NCI-H146 (cell line): ENCODE results near the gene COL4A2.
"Not testable (repeated sequence)": the region's sequence is repeated elsewhere in the genome, so short reads cannot be mapped to it uniquely, and the experiment has no call there.

Experiments
- DNase-seq: peaks from one replicate; lab custom pipeline; 2025; lab: John Stamatoyannopoulos, UW

Gene COL4A2

DNA sequence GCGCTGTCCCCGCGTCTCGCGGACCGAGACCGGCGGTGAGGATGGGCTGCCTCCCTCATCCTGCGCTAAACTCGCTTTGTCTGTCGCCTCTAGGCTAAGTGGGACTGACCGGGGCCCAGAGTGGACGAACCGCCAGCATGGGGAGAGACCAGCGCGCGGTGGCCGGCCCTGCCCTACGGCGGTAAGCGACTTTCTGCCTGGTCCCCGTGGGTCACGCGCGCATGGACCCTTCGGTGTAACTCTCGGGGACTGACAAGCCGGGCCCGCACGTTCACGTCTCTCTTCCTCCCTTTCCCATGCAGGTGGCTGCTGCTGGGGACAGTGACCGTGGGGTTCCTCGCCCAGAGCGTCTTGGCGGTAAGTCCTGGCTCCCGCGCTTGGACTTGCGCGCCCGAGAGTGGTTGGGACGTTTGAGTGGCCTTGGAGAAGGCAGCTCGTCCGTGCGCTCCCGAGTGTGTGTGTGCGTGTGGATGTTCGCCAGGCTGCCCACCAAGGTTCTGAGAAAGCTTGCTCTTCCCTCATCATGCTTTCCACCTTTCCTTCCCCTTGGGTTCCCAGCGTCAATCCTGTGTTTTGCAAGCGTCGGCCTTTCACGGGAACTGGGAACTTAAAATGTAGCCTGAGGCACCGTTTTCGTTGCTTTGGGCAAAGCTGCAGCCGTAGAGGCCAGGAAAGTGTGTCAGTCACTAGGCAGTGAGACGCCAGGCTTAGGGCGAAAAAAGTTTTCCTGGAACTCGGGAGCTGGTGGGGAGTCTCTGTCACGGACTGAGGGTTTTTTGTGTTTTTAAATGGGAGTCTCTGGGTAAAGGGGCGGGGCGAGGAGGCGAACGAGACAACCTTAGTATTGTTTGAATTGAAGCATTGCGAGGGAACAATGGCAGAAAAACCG lies 927 bp downstream of the COL4A2 start:
- peak; percentile 20 for DNase-seq

- no peak for DNase-seq
Measured at GRCh38 chr13:110308656-110309359, 1.7 kb downstream of the COL4A2 start.

DNA sequence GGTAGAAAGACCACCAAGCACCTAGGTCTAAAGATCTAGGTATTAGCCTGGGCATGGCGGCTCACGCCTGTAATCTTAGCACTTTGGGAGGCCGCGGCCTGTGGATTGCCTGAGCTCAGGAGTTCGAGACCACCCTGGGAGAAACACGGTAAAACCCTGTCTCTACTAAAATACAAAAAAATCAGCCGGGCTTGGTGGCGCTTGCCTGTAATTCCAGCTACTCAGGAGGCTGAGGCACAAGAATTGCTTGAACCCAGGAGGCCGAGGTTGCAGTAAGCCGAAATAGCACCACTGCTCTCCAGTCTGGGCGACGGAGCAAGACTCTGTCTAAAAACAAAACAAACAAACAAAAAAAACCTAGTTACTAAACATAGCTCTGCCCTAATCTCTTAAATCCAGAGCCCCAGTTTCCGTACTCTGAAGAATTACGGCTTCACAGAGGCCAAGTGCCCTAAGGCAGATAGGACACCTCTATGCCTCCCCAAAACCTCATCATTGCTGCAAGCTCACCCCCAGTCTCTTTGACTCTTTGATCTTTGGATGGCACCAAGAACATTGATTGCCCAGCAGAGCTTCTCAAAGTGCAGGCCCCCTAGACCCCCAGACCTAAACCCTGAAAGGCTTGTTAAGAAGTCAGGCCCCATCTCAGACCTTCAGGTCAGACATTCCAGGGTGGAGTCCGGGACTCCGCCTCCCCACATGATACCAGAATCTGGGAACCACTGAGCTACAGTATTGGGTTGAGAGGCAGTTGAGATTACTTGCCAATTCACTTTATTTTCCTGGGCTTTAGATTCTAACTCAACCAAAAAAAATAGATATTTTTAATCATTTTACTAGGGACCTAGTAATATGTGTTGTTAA lies 2.8 kb downstream of the COL4A2 start:
- no peak for DNase-seq

DNA sequence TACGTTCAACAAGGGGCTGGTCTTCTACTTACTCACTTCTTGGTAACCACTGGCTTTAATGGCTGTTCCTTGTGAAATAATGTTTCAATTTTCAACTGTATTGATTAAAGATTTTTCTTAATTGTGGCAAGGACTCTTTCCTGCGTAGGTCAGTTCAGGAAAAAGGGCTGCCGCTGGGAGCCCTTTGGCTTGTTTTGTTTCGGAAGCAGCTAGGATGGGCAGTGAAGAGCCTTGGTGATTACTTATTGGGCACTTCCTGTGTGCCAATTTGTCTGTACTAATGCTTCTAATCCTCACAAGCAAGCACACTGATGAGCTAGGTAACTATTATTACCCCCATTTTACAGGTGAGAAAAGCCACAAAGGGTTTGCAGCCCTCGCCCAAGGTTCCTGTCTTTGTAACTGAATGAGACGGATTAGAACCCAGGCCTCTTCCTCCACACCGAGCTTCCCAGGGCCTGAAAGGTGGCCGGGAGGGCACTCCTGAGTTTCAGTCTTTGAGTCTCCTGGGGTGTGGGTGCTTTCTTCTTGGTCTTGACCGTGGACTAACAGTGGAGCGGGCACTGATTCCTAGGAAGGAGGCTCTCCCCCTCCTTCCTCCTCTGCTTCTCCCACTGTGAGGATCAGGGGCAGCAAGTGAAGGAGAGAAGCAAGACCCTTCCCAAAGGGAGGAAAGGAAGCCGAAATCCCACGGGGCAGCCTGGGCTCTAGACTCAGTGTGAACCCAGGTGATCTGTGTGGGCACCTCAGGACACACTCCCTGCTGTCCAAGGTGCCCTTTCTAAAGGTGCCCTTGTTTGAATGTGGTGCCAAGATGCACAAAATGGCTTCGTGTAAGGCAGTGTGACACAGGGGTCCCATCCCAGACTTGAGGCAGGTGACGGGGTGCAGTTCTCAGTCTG lies 3.7 kb downstream of the COL4A2 start:
- no peak for DNase-seq

GRCh38 chr13:110311443-110312338 lies 4.6 kb downstream of the COL4A2 start:
- DNase-seq: no peak

DNA sequence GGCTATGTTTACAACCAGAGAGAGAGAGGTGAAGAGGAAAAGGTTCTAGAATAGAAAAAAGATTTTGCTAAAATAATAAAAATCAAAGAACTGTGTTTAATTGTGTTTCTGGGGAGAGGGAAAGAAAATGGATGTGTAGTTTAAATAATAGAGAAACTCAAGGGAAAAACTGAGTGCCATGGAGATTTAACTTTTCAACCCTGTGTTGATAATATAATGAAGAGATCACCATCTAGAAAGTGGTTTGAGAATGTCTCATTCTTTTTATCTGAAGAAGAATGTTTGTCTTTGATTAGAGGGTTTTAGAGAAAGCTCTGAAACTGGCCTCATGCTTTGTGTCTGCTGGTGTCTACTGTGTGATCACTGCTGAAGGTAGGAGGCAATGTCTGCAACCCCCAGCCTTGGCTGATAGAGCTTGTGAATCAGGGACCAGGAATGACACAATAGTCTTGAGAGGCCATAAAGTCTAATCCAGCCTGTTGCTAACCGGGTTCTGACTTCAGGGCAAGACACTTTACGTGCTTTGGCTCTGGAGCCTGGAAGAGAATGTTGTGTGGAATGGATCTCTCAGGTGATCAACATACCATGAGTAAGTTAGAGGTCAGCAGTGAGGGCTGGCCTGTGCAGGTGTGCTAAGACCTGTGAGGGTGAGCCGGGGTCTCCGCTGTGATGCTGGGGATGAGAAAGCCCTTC lies 5.4 kb downstream of the COL4A2 start:
- DNase-seq: no peak

- DNase-seq: not testable (repeated sequence)
Measured at GRCh38 chr13:110313261-110313660, 6.2 kb downstream of the COL4A2 start.

DNA sequence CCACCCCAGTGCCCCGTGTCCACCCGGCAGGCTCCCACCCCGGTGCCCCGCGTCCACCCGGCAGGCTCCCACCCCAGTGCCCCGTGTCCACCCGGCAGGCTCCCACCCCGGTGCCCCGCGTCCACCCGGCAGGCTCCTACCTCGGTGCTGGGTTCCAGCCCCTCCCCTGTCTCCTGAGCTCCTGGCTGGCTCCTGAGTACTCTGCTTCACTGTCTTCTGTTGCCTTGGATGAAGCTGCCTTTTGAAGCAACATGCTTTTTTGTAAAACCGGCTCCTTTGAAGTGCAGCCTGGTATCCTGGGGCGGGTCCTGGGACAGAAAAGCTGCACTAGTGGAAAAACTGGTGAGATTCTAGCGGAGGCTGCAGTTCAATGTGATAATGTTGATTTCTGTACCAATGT lies 6.6 kb downstream of the COL4A2 start:
- DNase-seq: not testable (repeated sequence)

DNA sequence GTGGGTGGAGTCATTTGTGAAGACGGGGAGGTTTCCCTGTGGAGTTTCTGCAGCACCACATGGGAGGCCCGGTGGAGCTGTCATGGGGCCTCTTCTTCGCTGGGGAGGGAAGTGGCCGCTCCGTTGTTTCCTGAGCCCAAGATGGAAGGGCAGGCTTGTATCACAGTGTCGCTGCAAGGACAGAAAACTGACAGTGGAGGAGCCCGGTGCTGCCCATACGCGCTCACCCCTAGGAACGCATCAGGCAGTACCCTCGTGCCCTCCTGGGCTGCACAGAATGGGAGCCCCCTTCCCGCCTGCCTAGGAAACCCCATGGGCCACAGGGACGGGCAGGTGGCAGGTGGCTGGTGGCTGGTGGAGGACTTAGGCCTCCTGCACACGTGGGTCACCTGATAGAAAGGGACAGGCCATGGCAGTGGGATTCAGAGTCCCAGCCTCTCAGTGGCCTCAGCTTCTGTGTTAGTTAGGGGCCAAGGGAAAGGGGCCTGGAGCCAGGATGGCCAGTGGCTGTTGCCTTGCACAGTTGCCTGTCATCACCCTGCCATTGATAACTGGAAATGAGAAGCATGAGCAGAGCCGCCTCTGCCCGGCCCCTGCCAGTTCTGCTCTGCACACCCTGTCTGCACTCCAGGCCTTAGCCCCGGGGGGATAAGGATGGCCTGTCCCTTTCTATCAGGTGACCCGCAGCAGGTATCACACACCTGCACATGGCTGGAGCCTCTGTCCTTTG lies 7.6 kb downstream of the COL4A2 start:
- DNase-seq: no peak

GRCh38 chr13:110316196-110316595 lies 9.1 kb downstream of the COL4A2 start:
- no peak for DNase-seq

GRCh38 chr13:110317093-110317492 lies 10.0 kb downstream of the COL4A2 start:
- no peak for DNase-seq

GRCh38 chr13:110317496-110318195 lies 10.6 kb downstream of the COL4A2 start:
- DNase-seq: no peak

DNA sequence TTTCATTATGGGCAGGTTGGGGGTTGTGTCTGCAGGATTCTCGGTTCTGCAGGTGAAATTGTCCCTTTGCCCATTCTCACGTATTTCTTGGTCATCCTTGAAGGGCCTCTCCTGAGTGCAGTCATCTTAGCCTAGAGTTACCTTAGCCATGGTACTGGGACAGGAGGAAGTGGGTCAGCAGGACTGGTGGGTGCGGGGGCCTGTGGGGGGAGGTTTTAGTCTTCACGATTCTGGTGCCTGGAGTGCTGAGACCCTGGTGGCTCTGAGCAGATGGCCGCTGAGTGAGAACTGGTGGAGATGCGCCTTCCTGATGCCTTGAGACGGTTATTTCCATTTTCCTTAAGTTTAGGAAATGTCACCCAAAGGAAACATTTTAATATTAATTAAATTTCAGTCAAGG lies 11.8 kb downstream of the COL4A2 start:
- DNase-seq: no peak

DNA sequence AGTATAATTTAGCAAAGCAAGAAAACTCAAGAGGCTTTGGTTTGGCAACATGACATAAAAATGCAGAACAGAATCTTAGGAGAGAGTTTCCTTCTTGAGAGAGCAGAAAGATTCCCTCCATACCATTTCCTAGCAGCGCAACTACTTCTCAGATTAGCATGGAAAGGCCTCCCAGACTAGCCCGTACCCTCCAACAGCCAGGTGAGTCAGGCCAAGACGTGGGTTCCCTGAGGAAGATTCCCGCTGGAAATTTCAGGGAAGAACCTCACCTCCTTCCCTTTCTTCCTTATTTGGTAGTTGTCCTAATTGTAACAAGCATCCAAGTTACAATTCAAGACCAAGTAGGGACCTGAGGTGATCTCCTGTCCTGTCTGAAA lies 12.3 kb downstream of the COL4A2 start:
- DNase-seq: no peak

DNA sequence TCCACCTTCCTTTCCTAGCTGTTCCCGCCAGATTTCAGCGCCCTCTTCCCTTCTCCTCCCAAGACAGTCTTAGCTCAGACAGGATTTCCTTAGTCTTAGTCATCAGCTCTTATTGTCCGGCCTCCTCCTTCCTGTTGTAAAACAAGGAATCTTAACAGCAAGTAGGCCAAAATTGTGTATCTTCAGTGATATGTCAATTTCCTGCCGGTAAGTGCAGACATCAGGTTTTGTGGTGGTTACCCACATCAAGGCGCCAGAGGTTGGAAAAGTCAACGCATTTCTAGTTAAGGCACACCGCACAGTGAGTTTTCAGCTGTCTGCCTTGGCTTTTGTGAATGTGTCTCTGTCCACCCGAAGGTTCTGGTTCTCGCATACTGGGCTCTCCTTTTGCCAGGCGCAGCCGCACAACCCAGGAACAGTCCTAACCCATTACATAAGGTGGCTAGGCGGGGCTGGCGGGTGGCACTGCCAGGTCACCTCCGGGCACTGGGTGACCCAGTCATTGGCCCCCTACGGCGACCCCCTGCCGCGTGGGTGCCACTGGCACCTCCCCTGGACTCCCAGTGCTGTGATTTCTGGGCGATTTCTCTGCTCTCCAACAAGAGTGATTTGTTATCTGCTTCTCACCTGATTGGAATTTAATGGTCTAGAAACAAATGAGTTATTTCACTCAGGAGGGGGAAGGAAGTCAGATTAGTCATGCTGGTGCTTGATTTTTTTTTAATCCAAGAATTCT lies 12.9 kb downstream of the COL4A2 start:
- DNase-seq: no peak

- DNase-seq: no peak
Measured at GRCh38 chr13:110320645-110321044, 13.6 kb downstream of the COL4A2 start.

GRCh38 chr13:110321573-110321972 lies 14.5 kb downstream of the COL4A2 start:
- not testable (repeated sequence) for DNase-seq
